Measurements from ENCODE around the gene INTS7.

INTS7 gene

DNA sequence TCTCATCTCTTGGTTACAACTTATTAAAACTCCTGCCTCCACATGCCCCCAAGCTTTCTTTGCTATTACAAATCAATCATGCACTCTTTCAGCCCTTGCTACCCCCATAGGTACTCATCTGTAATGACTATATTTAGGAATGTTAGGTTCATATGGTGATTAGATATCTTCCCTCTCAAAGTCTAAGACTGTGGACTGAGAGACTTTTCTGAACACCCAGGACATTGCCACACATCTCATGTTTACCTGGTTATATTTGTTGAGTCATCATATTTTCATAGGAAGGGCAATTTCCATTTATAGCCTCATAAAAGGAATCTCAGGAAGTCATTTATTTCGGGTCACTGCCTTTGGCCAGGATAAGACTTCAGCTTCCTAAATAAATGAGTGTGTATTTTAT is 123.3 kb downstream of the INTS7 start:
- Histone ChIP-seq H3K27me3 (ENCODE audit: insufficient read depth, low read length) (no peaks in the 10 kb centered on the region), H3K4me3 (ENCODE audit: low read length) (no peak overlapping the region), H3K36me3 (ENCODE audit: insufficient read depth, low read depth, low read length) (no peaks in the 10 kb centered on the region), H3K9ac (ENCODE audit: low read depth, low read length) (no peak overlapping the region), H3K27ac (ENCODE audit: low read length) (no peak overlapping the region), H3K9me3 (ENCODE audit: insufficient read depth, low read depth, low read length) (no peaks in the 10 kb centered on the region), H3K4me1 (ENCODE audit: insufficient read depth, low read length) (no peaks in the 10 kb centered on the region)

- H3K4me3 ChIP-seq (ENCODE audit: low read length) = no peak overlapping the region
- H3K27ac ChIP-seq (ENCODE audit: low read length) = no peak overlapping the region
- no peak overlapping the region for H3K9ac ChIP-seq (ENCODE audit: low read depth, low read length)
- no peaks in the 10 kb centered on the region for H3K9me3 ChIP-seq (ENCODE audit: insufficient read depth, low read depth, low read length)
- H3K27me3 ChIP-seq (ENCODE audit: insufficient read depth, low read length) = no peaks in the 10 kb centered on the region
- no peaks in the 10 kb centered on the region for H3K36me3 ChIP-seq (ENCODE audit: insufficient read depth, low read depth, low read length)
- H3K4me1 ChIP-seq (ENCODE audit: insufficient read depth, low read length) = no peaks in the 10 kb centered on the region
Measured at GRCh38 chr1:211910913-211911485, 124.4 kb downstream of the INTS7 start.

DNA sequence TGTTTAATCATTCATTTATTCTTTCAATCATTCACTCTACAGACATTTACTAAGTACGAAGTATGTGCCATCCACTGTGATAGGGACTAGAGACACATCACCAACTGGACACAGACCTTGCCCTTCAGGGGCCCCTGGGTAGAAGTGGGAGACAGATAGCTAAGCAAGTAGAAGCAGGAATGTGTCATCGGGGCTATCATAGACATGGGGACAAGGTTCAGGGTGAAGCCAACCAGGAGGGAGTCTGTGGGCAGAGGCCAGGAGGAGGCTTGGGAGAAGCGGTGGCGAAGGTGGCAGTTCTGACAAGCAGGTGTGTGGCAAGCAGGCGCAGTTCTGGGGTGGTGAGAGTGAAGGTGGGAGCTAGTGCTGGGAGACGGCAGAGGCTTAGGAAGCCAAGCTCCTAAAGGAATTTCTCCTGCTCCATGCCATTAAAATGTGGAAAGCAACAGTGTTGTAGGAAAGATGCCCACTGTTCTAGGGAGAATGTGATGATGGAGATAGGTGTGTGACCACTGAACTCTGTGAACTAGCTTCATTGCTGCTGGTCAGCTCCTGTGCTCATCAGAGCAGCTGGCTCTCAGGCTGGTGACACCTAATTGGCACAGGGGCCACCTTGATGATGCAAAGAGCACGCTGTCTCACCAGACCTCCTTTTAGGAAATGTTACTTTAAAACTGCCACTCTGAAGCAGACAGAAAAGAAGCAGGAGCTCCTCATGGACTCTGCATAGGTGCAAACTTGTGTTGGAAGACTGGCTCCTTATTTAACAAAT is 125.1 kb downstream of the INTS7 start:
- Histone ChIP-seq H3K27ac (ENCODE audit: low read length) (no peak overlapping the region), H3K36me3 (ENCODE audit: insufficient read depth, low read depth, low read length) (no peaks in the 10 kb centered on the region), H3K9me3 (ENCODE audit: insufficient read depth, low read depth, low read length) (no peaks in the 10 kb centered on the region), H3K27me3 (ENCODE audit: insufficient read depth, low read length) (no peaks in the 10 kb centered on the region), H3K9ac (ENCODE audit: low read depth, low read length) (no peak overlapping the region), H3K4me3 (ENCODE audit: low read length) (no peak overlapping the region), H3K4me1 (ENCODE audit: insufficient read depth, low read length) (no peaks in the 10 kb centered on the region)

DNA sequence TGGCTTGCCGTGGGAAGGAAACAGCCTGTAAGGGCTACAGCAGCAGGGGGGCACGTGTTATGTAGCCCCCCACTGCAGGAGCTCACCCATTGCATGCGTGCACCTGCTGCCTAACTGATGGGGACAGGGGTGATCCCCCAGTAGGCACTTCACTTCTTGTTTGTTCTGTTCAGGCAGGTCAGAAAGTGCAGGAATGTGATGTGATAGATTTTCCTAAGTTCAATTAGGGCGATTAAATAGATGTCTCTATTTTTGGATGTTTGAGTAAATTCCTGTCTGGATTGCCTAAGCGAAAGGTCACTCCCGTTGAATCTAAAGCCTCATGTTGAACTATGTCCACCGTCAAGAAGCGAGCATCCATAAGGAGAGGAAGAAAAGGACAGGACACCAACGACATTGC is 126.0 kb downstream of the INTS7 start:
- no peak overlapping the region for H3K27ac ChIP-seq (ENCODE audit: low read length)
- no peak overlapping the region for H3K4me3 ChIP-seq (ENCODE audit: low read length)
- H3K4me1 ChIP-seq (ENCODE audit: insufficient read depth, low read length) = no peaks in the 10 kb centered on the region

DNA sequence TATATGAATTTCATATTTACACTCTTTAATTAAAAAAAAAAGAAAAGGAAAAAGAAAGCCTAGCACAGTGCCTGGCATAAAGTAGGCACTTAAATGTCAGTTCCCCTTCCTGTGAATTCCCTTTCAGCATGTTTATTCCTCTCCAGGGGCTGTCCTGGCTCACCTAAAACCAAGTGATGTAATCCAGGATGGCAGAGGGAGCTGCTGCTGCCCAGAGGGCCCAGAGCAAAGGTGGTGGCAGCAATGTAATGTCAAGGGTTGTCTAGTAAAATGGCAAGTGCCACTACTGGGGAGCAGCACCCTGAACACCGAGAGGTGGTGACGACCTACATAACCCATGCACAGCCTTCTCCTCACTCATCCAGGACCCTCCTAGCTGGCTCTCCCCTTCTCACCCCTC is 126.4 kb downstream of the INTS7 start:
- no peak overlapping the region for H3K9ac ChIP-seq (ENCODE audit: low read depth, low read length)
- no peaks in the 10 kb centered on the region for H3K9me3 ChIP-seq (ENCODE audit: insufficient read depth, low read depth, low read length)
- H3K27ac ChIP-seq (ENCODE audit: low read length) = no peak overlapping the region
- no peaks in the 10 kb centered on the region for H3K36me3 ChIP-seq (ENCODE audit: insufficient read depth, low read depth, low read length)
- no peaks in the 10 kb centered on the region for H3K27me3 ChIP-seq (ENCODE audit: insufficient read depth, low read length)
- no peak overlapping the region for H3K4me3 ChIP-seq (ENCODE audit: low read length)
- H3K4me1 ChIP-seq (ENCODE audit: insufficient read depth, low read length) = no peaks in the 10 kb centered on the region

More for the DNA sequence above, 126.0 kb downstream of the INTS7 start:
- Histone ChIP-seq H3K27me3 (ENCODE audit: insufficient read depth, low read length) (no peaks in the 10 kb centered on the region), H3K36me3 (ENCODE audit: insufficient read depth, low read depth, low read length) (no peaks in the 10 kb centered on the region), H3K9ac (ENCODE audit: low read depth, low read length) (no peak overlapping the region), H3K9me3 (ENCODE audit: insufficient read depth, low read depth, low read length) (no peaks in the 10 kb centered on the region)

DNA sequence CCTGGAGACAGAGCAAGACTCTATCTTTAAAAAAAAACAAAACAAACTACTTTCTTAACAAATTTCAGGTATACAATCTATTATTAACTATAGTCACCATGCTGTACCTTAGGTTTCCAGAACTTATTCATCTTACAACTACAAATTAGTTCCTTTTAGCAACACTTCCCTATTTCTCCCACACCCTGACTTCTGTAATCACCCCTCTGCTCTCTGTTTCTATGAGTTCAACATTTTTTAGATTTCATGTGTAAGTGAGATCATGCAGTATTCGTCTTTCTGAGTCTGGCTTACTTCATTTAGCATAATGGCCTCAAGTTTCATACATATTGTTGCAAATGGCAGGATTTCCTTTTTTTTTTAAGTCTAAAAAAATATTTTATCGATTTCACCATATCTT is 126.9 kb downstream of the INTS7 start:
- Histone ChIP-seq H3K27ac (ENCODE audit: low read length) (no peak overlapping the region), H3K4me1 (ENCODE audit: insufficient read depth, low read length) (no peaks in the 10 kb centered on the region), H3K9ac (ENCODE audit: low read depth, low read length) (no peak overlapping the region), H3K4me3 (ENCODE audit: low read length) (no peak overlapping the region), H3K27me3 (ENCODE audit: insufficient read depth, low read length) (no peaks in the 10 kb centered on the region), H3K36me3 (ENCODE audit: insufficient read depth, low read depth, low read length) (no peaks in the 10 kb centered on the region), H3K9me3 (ENCODE audit: insufficient read depth, low read depth, low read length) (no peaks in the 10 kb centered on the region)

- Histone ChIP-seq H3K9me3 (ENCODE audit: insufficient read depth, low read depth, low read length) (peaks cover 10% of the 10 kb centered on the region; the same call in 1 of the 2 replicates), H3K4me1 (ENCODE audit: insufficient read depth, low read length) (no peaks in the 10 kb centered on the region), H3K36me3 (ENCODE audit: insufficient read depth, low read depth, low read length) (no peaks in the 10 kb centered on the region), H3K4me3 (ENCODE audit: low read length) (no peak overlapping the region), H3K27me3 (ENCODE audit: insufficient read depth, low read length) (no peaks in the 10 kb centered on the region), H3K27ac (ENCODE audit: low read length) (no peak overlapping the region), H3K9ac (ENCODE audit: low read depth, low read length) (no peak overlapping the region)
Measured at GRCh38 chr1:211903490-211904245, 131.7 kb downstream of the INTS7 start.

DNA sequence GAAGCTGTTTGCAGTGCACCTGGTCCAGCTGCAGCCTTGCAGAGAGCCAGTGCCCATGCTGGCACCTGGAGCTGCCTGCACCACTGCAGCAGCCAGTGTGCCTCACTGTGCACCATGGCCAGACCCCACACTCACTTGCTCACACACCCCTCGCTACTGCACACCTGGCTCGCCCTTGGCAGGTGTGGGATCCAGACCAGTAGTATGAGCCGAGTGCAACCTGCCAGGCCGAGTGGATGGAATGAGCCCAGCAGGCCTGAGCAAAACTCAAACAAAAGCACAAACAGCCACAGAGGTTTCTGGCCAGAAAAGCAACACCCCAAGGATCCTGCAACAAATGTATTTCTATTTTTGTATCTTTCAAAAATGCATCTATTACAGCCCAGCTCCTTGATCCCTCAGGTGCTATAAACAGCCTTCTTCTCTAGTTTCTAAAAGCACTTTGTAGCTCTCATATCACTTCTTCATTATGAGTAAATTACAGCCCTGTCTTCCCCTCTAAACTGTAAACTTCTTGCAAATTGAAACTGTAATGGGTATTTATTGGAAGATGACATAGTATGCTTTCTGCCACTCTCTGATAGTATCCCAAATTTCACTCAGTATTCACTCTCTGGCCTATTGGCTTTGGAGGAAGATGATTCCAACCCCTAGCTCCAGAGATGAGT is 132.6 kb downstream of the INTS7 start:
- Histone ChIP-seq H3K9ac (ENCODE audit: low read depth, low read length) (no peak overlapping the region), H3K4me1 (ENCODE audit: insufficient read depth, low read length) (no peaks in the 10 kb centered on the region), H3K27ac (ENCODE audit: low read length) (no peak overlapping the region), H3K9me3 (ENCODE audit: insufficient read depth, low read depth, low read length) (peaks cover 10% of the 10 kb centered on the region; the same call in 1 of the 2 replicates), H3K4me3 (ENCODE audit: low read length) (no peak overlapping the region), H3K27me3 (ENCODE audit: insufficient read depth, low read length) (no peaks in the 10 kb centered on the region), H3K36me3 (ENCODE audit: insufficient read depth, low read depth, low read length) (no peaks in the 10 kb centered on the region)

- Histone ChIP-seq H3K27ac (ENCODE audit: low read length) (no peak overlapping the region), H3K9me3 (ENCODE audit: insufficient read depth, low read depth, low read length) (peaks cover 10% of the 10 kb centered on the region; the same call in 1 of the 2 replicates), H3K4me1 (ENCODE audit: insufficient read depth, low read length) (no peaks in the 10 kb centered on the region), H3K36me3 (ENCODE audit: insufficient read depth, low read depth, low read length) (no peaks in the 10 kb centered on the region), H3K27me3 (ENCODE audit: insufficient read depth, low read length) (no peaks in the 10 kb centered on the region), H3K9ac (ENCODE audit: low read depth, low read length) (no peak overlapping the region), H3K4me3 (ENCODE audit: low read length) (no peak overlapping the region)
Measured at GRCh38 chr1:211901945-211902344, 133.4 kb downstream of the INTS7 start.

DNA sequence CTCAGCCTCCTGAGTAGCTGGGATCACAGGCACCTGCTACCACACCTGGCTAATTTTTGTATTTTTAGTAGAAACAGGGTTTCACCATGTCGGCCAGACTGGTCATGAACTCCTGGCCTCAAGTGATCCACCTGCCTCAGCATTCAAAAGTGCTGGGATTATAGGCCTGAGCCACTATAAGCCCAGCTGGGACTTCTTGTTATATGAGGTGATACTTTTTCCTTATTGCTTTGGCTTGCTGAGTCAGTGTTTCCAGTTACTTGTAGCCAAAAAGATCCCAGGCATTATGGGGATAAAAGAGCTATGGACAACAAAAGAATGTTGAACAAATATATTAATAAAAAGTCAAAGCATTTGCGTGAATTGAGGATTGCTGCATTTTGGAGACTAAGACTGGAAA is 134.9 kb downstream of the INTS7 start:
- Histone ChIP-seq H3K27ac (ENCODE audit: low read length) (no peak overlapping the region), H3K4me3 (ENCODE audit: low read length) (no peak overlapping the region), H3K27me3 (ENCODE audit: insufficient read depth, low read length) (no peaks in the 10 kb centered on the region), H3K9me3 (ENCODE audit: insufficient read depth, low read depth, low read length) (peaks cover 10% of the 10 kb centered on the region; the same call in 1 of the 2 replicates), H3K36me3 (ENCODE audit: insufficient read depth, low read depth, low read length) (no peaks in the 10 kb centered on the region), H3K4me1 (ENCODE audit: insufficient read depth, low read length) (no peaks in the 10 kb centered on the region), H3K9ac (ENCODE audit: low read depth, low read length) (no peak overlapping the region)

DNA sequence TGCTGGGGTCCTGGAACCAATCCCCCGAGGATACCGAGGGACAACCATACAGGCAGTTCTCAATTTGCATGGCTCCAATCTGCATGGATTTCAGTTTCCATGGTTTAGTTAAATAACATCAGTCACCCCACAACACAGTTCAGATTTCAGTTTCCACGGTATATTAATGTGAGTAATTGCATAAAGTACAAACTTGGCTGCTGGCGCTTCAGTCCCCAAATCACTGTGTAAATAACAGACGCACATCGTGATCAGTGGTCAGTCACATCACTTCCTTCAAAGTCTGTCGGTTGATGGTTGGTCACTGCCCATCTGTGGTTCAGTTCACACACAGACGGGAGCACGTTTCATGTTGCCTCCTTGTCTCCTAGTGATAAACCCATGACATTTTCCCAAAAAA is 138.4 kb downstream of the INTS7 start:
- Histone ChIP-seq H3K27ac (ENCODE audit: low read length) (no peak overlapping the region), H3K4me1 (ENCODE audit: insufficient read depth, low read length) (no peaks in the 10 kb centered on the region), H3K9me3 (ENCODE audit: insufficient read depth, low read depth, low read length) (peaks cover 8% of the 10 kb centered on the region; the same call in 1 of the 2 replicates), H3K36me3 (ENCODE audit: insufficient read depth, low read depth, low read length) (no peaks in the 10 kb centered on the region), H3K4me3 (ENCODE audit: low read length) (no peak overlapping the region), H3K9ac (ENCODE audit: low read depth, low read length) (no peak overlapping the region), H3K27me3 (ENCODE audit: insufficient read depth, low read length) (no peaks in the 10 kb centered on the region)

Data from iPS-20b (cell line).